GM18951 (cell line): Measurements from ENCODE around the gene ADCY10.
"Not testable (repeated sequence)": the region's sequence is repeated elsewhere in the genome, so short reads cannot be mapped to it uniquely, and the experiment has no call there.

Experiments
- POLR2A ChIP-seq: IDR thresholded peaks from 4 replicates; pipeline ENCODE4 v1.6.1; 2011; ENCODE audit warnings: mild to moderate bottlenecking; ENCODE audit not compliant: insufficient read length, insufficient read depth; ENCODE audit errors: extremely low read depth
- in situ Hi-C: fragments of 300-500 bp; cut with MboI; formaldehyde crosslinking; loops from one replicate; pipeline ENCODE4 v1.12.0; 2022; ENCODE audit warnings: low sequenced_read_pairs, mixed read lengths, inconsistent platforms; ENCODE audit not compliant: unreplicated experiment

ADCY10 gene

DNA sequence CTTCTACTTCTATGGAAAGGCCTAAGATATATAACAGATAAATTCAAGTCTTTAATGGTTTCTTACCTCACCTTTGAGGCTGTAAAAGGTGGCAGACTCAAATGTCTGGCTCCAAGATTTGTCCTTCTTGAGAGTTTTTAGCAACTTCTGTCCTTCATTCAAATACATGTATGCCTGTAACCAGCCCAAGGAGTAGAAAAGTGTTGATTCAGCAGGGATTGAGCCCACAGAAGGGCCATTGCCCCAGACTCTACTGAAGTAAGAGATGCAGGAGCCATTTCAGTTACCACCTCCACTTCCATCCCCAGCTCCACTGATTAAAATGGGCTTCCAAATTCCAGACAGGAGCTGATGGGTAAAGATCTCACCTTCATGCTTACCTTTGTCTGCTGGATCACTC, 80.0 kb downstream of the ADCY10 start:
- in situ Hi-C loops, result no loop called here
- no peak for TF ChIP-seq POLR2A

DNA sequence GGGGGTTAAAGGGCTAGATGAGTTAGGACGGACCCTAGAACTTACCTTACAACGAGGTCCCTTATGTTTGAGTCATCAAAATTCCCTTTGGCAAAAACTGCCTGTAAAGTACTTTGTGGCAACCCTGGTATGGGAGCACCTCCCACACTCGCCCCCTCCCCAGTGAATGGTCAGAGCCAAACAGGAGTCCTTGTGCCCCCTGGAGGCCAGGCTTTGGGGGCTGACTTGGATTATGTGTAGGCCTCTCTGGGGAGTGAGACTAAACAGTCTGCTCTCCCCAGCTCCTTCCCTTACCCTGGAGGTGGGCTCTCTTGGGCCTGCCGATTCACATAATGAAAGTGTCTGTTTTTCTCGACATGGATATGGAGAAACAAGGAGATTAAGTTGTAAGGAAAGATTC, 81.2 kb downstream of the ADCY10 start:
- in situ Hi-C loops, result no loop called here
- TF ChIP-seq POLR2A, result no peak

DNA sequence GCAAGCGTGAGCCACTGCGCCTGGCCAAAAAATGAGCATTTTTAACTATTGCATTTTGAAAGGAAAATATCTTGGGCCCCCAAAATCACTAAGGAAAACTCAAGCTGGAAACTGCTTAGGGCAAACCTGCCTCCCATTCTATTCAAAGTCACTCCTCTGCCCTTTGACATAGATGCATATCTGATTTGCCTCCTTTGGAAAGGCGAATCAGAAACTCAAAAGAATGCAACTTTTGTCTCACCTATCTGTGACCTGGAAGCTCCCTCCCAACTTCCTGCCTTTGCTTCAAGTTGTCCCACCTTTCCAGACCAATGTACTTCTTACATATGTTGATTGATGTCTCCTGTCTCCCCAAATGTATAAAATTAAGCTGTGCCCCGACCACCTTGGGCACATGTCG, 83.3 kb downstream of the ADCY10 start:
- in situ Hi-C loops, result not testable (repeated sequence)

DNA sequence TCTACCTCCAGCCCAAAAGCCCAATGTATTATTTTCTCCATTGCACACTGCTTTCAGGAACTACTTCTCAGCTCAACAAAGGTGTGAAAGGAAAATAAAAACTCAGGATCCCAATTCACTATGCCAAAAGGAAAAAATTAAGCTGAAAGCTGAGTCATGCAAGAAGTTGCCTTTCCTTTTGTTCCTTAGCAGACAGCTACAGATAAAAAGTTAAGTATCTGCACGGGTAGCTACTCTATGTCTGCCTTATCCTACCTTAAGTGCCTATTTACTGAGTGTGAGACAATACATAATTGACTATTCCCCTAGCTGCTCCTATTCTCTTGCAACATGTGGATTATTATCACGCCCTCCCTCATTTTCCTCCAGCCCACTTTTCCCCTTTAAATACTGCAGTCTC, 84.1 kb downstream of the ADCY10 start:
- TF ChIP-seq POLR2A, result no peak
- in situ Hi-C loops, result no loop called here

DNA sequence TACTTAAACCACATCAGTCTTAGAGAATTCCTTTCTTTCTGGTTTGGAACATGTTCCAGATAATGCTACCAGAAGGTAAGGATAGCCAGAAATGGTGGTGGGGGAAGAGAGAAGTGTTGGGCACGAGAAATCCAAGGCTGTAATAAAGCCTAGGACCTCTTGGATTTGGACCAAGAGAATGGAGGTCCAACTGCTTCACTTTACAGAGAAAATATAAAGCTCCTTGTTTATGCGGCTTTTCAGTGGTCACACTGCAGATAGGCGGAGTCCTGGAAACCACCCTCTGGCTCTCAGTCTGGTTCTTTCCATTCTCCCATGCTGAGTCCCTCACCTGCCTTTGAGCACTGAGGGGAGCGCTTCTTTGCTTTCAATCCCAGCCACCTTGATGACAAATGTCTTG, 87.8 kb downstream of the ADCY10 start:
- in situ Hi-C loops, result no loop called here
- TF ChIP-seq POLR2A, result no peak

DNA sequence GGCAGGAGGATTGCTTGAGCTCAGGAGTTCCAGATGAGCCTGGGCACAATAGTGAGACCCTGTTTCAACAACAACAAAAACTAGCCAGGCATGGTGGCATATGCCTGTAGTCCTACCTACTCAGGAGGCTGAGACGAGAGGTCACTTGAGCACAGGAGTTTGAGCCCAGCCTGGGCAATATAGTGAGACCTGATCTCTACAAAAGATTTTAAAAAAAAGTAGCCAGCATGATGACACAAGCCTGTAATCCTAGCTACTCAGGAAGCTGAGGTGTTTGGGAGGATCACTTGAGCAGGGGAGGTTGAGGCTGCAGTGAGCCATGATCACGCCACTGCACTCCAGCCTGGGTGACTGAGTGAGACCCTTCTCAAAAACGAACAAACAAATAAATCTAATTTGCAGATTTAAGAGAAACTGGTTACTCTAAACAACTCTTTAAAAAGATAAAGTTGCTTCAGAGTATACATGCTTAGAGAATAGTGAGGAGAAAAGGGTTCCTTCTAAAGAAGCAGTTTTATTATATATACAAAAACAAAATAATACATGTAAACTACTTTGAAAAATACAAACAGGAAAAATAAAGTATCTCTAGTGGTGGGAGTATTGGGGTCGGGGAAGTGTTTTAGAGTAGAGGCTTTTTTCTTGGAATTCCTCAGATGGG, 88.4 kb downstream of the ADCY10 start:
- TF ChIP-seq POLR2A, result no peak
- in situ Hi-C loops, result no loop called here

DNA sequence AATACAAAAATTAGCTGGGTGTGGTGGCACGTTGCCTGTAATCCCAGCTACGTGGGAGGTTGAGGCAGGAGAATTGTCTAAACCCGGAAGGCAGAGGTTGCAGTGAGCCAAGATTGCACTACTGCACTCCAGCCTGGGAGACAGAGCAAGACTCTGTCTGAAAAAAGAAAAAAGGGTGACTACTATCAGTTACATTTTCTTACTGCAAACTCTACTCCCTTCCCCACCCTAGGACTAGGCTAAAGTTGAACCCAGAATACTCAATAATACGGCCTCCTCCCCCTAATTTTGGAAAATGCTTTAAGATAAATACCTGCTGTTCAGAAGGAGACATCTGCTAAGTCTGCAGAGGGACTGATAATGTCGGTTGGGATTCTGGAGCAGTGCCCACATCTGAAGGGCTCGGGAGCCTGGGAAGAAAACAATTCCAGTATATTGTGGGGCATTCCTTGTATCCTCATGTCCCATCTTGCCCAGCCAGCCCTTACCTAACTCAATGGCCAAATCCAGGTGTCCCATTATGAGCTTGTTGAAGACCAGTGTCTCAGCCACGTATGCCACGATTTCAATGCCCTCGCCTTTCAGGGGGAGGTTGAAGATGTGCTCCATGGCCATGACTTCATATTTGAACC, 89.7 kb downstream of the ADCY10 start:
- in situ Hi-C loops, result no loop called here
- no peak for TF ChIP-seq POLR2A

DNA sequence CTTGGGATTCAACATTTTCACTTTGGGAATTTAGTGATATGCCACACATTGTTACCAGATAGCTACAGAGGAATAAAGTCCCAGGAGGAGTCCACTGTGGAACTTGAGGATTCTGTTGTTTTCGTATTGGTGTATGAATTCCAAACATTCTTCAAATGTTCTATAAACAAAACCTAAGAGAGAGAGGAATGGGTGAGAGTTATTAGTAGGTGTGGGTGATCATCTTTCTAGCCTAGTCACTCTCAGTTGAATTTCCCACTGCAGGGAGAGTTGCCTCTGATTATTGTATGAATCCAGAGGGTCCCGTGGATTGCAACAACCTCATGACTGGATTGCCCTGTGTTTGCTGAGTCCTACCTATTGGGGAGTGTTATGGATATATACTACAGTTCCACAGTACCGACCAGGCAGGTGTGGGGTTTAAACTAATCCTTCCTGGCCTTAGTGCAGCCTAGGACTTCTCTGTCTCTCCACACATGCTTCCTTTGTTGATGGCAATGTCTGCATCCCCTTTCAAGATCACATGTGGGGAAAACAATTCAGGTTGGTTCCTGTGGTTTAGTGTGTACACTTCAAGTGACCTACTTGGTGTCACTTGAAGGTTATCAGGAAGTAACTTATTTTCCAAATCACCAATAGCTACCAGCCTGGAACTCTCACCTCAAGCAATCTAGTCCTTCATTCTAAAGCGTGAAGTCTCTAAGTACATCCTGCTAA, 91.8 kb downstream of the ADCY10 start:
- TF ChIP-seq POLR2A, result no peak
- in situ Hi-C loops, result no loop called here

DNA sequence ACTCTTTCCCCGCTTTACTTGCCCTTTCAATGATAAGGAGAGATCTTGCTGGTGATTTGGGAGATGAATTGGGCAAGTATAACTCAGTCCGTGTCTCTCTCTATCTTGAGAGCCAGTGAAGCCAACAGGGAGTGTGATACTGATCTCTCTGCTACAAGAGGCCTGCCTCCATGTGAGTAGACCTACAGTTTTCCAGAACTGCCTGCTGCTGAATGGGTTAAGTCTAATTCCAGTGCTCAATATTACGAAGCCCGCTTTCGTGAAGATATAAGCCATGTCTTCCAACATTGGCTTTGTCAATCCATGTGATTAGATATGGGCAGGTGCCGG, 92.6 kb downstream of the ADCY10 start:
- in situ Hi-C loops, result no loop called here
- TF ChIP-seq POLR2A, result no peak

DNA sequence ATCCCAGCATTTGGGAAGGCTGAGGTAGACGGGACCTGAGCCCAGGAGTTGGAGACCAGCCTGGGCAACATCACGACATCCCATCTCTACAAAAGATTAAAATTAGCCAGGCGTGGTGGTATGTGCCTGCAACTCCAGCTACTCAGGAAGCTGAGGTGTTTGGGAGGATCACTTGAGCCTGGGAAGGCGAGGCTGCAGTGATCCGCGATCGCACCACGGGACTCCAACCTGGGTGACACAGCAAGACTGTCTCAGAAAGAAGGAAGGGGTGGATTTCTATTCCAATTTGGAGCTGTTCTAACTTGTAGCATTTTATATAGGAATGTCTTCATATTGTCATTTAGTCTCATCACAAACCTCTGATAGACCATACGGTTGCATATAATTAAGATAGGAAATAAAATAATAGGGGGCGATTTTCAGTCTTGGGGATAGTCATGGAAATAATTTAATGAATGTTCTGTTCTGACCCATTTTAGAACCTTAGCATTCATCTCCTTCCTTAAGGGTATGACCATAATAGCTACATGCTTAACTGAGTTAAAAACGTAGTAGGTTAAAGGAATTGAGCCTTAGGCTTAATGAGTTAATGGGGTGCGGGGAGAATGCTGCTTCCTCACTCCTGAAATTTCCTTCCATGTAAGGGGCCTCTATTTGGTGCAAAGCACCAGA, 93.1 kb downstream of the ADCY10 start:
- in situ Hi-C loops, result no loop called here
- TF ChIP-seq POLR2A, result no peak

DNA sequence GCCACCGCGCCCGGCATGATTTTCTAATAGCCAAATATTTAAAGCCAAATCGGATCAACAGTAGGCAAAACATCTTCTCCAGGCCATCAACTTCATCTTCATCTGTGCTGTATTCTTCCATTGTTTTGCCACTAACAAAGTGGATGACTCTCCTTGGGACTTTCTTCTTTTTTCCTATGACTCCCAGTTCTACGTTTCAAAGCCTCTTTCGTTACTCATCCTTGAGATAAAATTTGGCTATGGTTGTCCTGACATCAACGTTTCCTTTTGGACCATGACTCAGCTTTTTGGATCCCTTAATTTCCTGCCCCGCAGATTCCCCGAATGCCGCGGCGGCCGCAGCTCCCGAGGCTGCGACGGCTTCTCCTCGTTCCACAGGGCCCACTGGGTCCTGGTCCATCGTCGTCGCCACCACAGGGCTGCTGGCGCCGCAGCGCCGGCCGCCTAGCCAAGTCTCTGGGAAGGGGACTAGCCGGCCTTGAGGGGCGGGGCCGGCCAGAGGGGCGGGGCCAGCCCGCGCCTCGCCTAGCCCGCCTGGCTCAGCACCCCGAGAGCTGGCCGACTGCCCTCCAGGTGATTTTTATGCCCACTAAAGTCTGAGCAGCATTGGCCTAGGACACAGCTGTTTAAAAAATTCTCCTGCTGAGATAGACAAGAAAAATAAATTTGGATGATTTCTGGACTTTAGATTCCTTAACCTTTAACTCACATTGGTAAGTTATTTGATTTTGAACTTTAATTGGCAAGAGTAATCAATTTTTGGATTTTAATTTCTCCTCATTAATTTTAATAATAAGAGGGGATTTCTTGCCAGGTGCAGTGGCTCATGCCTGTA, 93.9 kb downstream of the ADCY10 start:
- TF ChIP-seq POLR2A, result no peak
- in situ Hi-C loops, result no loop called here

DNA sequence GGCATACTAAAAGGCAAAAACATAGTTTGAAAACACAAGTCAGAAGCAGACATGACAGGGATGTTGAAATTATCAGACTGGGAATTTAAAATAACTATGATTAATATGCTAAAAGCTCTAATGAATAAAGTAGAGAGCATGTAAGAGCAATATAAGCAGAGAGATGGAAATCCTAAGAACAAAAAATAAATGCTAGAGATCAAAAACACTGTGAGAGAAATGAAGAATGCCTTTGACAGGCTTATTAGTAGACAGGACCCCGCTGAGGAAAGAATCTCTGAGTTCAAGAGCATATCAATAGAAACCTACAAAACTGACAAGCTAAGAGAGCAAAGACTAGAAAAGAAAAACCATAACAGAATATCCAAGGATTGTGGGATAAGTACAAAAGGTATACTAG, 98.3 kb downstream of the ADCY10 start:
- no peak for TF ChIP-seq POLR2A
- in situ Hi-C loops, result no loop called here

DNA sequence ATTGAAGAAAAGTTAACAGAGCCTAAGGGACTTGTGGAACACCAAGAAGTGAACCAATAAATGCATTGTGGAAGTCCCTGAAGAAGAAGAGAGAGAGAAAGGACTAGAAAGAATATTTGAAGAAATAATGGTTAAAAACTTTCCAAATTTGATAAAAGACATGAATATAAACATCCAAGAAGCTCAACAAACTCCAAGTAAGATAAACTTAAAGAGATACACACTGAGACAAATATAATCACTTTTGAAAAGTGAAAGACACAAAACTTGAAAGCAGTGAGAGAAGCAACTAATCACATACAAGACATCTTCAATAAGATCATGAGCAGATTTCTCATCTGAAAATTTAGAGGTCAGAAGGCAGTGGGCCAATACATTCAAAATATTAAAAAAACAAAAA, 101.0 kb downstream of the ADCY10 start:
- in situ Hi-C loops, result no loop called here
- TF ChIP-seq POLR2A, result no peak

DNA sequence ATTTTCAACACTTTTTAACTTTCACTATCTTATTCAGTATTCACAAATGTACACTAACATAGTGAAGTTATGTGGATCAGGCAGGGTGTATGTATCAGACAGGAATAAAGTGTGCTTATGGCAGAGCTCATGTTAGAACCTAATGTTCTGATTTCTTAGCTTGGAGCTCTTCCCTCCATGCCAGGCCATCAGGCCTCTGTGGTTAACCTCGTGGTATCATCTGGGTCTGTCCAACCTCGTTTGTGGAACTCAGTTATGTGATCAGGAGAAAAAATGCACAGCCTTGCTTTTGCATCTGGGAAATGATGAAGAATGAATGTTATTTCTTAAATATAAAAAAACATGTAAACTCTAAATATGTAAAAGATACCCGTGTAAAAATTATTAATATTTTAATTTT, 105.2 kb downstream of the ADCY10 start:
- no peak for TF ChIP-seq POLR2A
- in situ Hi-C loops, result no loop called here
